Neuronal stem cell (in vitro differentiated cells): Measurements from ENCODE around the gene YTHDC2.

Experiments used
- DNase-seq: peaks from one replicate; pipeline ENCODE4 v3.0.0-alpha.2; 2013; ENCODE audit warnings: low spot score
- H2AFZ ChIP-seq: one replicate; pipeline ENCODE4 v1.6.1; 2013; ENCODE audit warnings: mild to moderate bottlenecking, low read length, inconsistent platforms
- H2AK5ac ChIP-seq: 2 replicates; pipeline ENCODE4 v1.6.1; 2013; ENCODE audit warnings: low read depth, mild to moderate bottlenecking, inconsistent platforms, low read length, moderate library complexity, mixed read lengths
- H2BK120ac ChIP-seq: 2 replicates; pipeline ENCODE4 v1.6.1; 2013; ENCODE audit warnings: low read depth, mild to moderate bottlenecking, inconsistent platforms, low read length, moderate library complexity, mixed read lengths
- H2BK12ac ChIP-seq: one replicate; pipeline ENCODE4 v1.6.1; 2013; ENCODE audit warnings: low read length, inconsistent platforms
- H2BK15ac ChIP-seq: 2 replicates; pipeline ENCODE4 v1.6.1; 2013; ENCODE audit warnings: mild to moderate bottlenecking, low read length, inconsistent platforms, mixed read lengths
- H2BK5ac ChIP-seq: one replicate; pipeline ENCODE4 v1.6.1; 2013; ENCODE audit warnings: inconsistent platforms, mild to moderate bottlenecking, low read length, moderate library complexity
- H3K14ac ChIP-seq: one replicate; pipeline ENCODE4 v1.6.1; 2013; ENCODE audit warnings: low read length, inconsistent platforms
- H3K18ac ChIP-seq: 2 replicates; pipeline ENCODE4 v1.6.1; 2013; ENCODE audit warnings: low read length, inconsistent platforms
- H3K23ac ChIP-seq: 2 replicates; pipeline ENCODE4 v1.6.1; 2013; ENCODE audit warnings: low read depth, mild to moderate bottlenecking, mixed read lengths, low read length, inconsistent platforms; ENCODE audit not compliant: poor library complexity
- H3K27ac ChIP-seq: replicated peaks from 3 replicates; pipeline ENCODE4 v1.5.1; 2013; ENCODE audit warnings: low read length, inconsistent platforms
- H3K27me3 ChIP-seq, 3 experiments: 2 replicates each; pipeline ENCODE4 v1.6.1; 2013; ENCODE audit warnings: low read length in 3 of 3, mild to moderate bottlenecking in 2 of 3, inconsistent platforms in 1 of 3, low read depth in 1 of 3, mixed read lengths in 1 of 3, moderate library complexity in 1 of 3; ENCODE audit not compliant: control insufficient read depth in 3 of 3, insufficient read depth in 3 of 3
- H3K36me3 ChIP-seq, 2 donors: replicated peaks in 1 of 2; 2 replicates each; pipeline ENCODE4 v1.6.1; 2013; ENCODE audit warnings: low read length in 2 of 2; ENCODE audit not compliant: control insufficient read depth in 2 of 2, insufficient read depth in 2 of 2
- H3K4ac ChIP-seq: 2 replicates; pipeline ENCODE4 v1.6.1; 2013; ENCODE audit warnings: inconsistent platforms, mild to moderate bottlenecking, low read length, moderate library complexity
- H3K4me1 ChIP-seq, 2 donors: 1 replicate in 1 of 2; 2 replicates in 1 of 2; pipeline ENCODE4 v1.6.1; 2013; ENCODE audit warnings: low read length in 2 of 2, low read depth in 1 of 2; ENCODE audit not compliant: control insufficient read depth in 2 of 2, insufficient read depth in 1 of 2
- H3K4me2 ChIP-seq: one replicate; pipeline ENCODE4 v1.6.1; 2013; ENCODE audit warnings: mild to moderate bottlenecking, low read length, inconsistent platforms; ENCODE audit not compliant: insufficient read depth, poor library complexity, severe bottlenecking
- H3K4me3 ChIP-seq, 2 donors: 2 replicates each; pipeline ENCODE4 v1.5.1; 2013; ENCODE audit warnings: low read length in 2 of 2, mild to moderate bottlenecking in 2 of 2, inconsistent platforms in 1 of 2, moderate library complexity in 1 of 2
- H3K79me1 ChIP-seq: one replicate; pipeline ENCODE4 v1.6.1; 2013; ENCODE audit warnings: low read depth, mild to moderate bottlenecking, inconsistent platforms, low read length, moderate library complexity
- H3K9ac ChIP-seq: one replicate; pipeline ENCODE4 v1.6.1; 2013; ENCODE audit warnings: mild to moderate bottlenecking, low read depth, low read length, inconsistent platforms; ENCODE audit not compliant: poor library complexity
- H3K9me3 ChIP-seq, 2 donors: replicated peaks in 1 of 2; 2 replicates each; pipeline versions ENCODE3 to v1.6.1; 2013; ENCODE audit warnings: low read length in 2 of 2, mild to moderate bottlenecking in 2 of 2, inconsistent platforms in 1 of 2, low read depth in 1 of 2, mixed read lengths in 1 of 2, moderate library complexity in 1 of 2; ENCODE audit not compliant: control insufficient read depth in 2 of 2, insufficient read depth in 1 of 2
- H4K8ac ChIP-seq: one replicate; pipeline ENCODE4 v1.6.1; 2013; ENCODE audit warnings: low read depth, mild to moderate bottlenecking, inconsistent platforms, low read length, moderate library complexity
- H4K91ac ChIP-seq: one replicate; pipeline ENCODE4 v1.6.1; 2013; ENCODE audit warnings: low read length, low read depth, mild to moderate bottlenecking, inconsistent platforms; ENCODE audit not compliant: poor library complexity
- WGBS, 2 donors: extraction: QIAGEN DNeasy Blood & Tissue Kit; methylation state at CpG; one replicate each; pipeline ENCODE4 v1.1.7; 2013; ENCODE audit warnings: missing lambda C conversion rate in 2 of 2, mixed read lengths in 1 of 2; ENCODE audit not compliant: insufficient read length in 2 of 2, insufficient replicate concordance in 1 of 2; ENCODE audit errors: extremely low coverage in 2 of 2; 5-methylcytosine and 5-hydroxymethylcytosine counted together

Gene YTHDC2

GRCh38 chr5:113531481-113532159 is 18.1 kb downstream of the YTHDC2 start:
- Histone ChIP-seq H3K27ac (no peak overlapping the region), H2BK15ac (no peak overlapping the region), H3K36me3 (peaks cover 0 to 89% of the 10 kb centered on the region in 2 donors), H2BK5ac (no peak overlapping the region), H3K9ac (no peak overlapping the region), H2BK120ac (no peak overlapping the region), H3K79me1 (no peaks in the 10 kb centered on the region), H3K23ac (no peak overlapping the region), H3K4me3 (no peak overlapping the region), H3K9me3 (peaks cover 4 to 31% of the 10 kb centered on the region in 2 donors), H3K14ac (no peak overlapping the region), H2AFZ (no peak overlapping the region), H3K18ac (no peak overlapping the region), H2AK5ac (no peak overlapping the region), H2BK12ac (no peak overlapping the region), H3K4ac (no peak overlapping the region), H3K4me1 (no peaks in the 10 kb centered on the region), H3K27me3 (no peaks in the 10 kb centered on the region), H4K8ac (no peak overlapping the region), H4K91ac (no peak overlapping the region), H3K4me2 (no peak overlapping the region)
- WGBS, 2 donors, result no CpG with 5 or more reads among the region's 2 CpGs
- DNase-seq, result no peak

DNA sequence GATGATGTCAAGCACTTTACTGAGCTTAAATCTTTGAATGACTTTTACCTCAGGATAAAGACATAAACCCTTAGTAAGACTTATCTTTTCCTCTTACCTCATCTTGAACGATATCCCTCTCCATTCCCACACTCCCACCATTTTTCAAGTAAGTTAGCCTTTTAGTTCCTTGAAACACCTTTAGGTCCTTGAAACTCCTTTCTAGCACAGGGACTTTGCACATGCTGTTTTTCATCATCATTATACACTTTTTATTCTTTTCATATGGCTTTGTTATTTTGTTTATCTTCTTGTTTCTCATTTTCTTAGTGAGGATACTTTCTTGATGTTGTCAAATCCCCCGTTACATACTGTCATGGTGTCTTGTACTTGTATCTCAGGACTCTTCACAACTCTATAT is 24.8 kb downstream of the YTHDC2 start:
- no peak overlapping the region for H2AK5ac ChIP-seq
- no peak overlapping the region for H3K27ac ChIP-seq
- no peak overlapping the region for H3K18ac ChIP-seq
- no peaks in the 10 kb centered on the region for H3K79me1 ChIP-seq
- no peak overlapping the region for H2BK5ac ChIP-seq
- H3K14ac ChIP-seq, result no peak overlapping the region
- no peak overlapping the region for H2BK120ac ChIP-seq
- no peak overlapping the region for H3K4ac ChIP-seq
- H3K36me3 ChIP-seq, result peaks cover 3 to 88% of the 10 kb centered on the region in 2 donors
- no peak overlapping the region for H4K91ac ChIP-seq
- H3K27me3 ChIP-seq, result no peaks in the 10 kb centered on the region
- WGBS, 2 donors, result 100% methylated on average over 1 of the region's 2 CpGs; no CpG with 5 or more reads in 1 of the 2 donors
- no peak overlapping the region for H2BK12ac ChIP-seq
- H2AFZ ChIP-seq, result no peak overlapping the region
- no peak overlapping the region for H2BK15ac ChIP-seq
- peaks cover 0 to 4% of the 10 kb centered on the region in 2 donors for H3K9me3 ChIP-seq
- H3K23ac ChIP-seq, result no peak overlapping the region
- no peaks in the 10 kb centered on the region for H3K4me1 ChIP-seq
- H3K4me2 ChIP-seq, result no peak overlapping the region
- H4K8ac ChIP-seq, result no peak overlapping the region
- DNase-seq, result no peak
- H3K4me3 ChIP-seq, result no peak overlapping the region
- H3K9ac ChIP-seq, result no peak overlapping the region

DNA sequence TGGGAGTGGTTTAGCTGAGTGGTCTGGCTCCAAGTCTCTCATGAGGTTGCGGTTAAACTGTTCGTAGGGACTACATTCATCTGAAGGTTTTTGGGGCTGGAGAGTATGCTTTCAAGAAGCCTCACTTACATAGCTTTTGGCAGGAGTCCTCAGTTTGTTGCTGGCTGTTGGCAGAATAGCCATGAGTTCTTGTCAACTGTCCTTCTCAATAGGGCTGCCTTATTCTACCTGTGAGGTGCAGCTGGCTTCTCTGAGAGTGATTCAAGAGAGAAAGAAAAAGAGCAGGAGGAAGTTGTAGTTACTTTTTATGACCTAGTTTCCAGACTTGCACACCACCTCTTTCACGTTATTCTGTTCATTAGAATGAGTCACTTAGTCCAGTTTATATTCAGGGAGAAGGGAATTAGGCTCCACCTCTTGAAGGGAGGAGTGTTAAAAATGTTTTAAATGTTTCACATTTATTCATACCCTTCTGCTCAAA is 33.2 kb downstream of the YTHDC2 start:
- no peaks in the 10 kb centered on the region for H3K4me1 ChIP-seq
- no peak overlapping the region for H2BK12ac ChIP-seq
- H3K18ac ChIP-seq, result no peak overlapping the region
- no peak overlapping the region for H2BK5ac ChIP-seq
- H4K91ac ChIP-seq, result no peak overlapping the region
- H3K79me1 ChIP-seq, result no peaks in the 10 kb centered on the region
- no peak overlapping the region for H3K23ac ChIP-seq
- H2AFZ ChIP-seq, result no peak overlapping the region
- no peak overlapping the region for H3K4ac ChIP-seq
- H3K4me2 ChIP-seq, result no peak overlapping the region
- no peaks in the 10 kb centered on the region for H3K9me3 ChIP-seq
- H3K27me3 ChIP-seq, result no peaks in the 10 kb centered on the region
- no peak for DNase-seq
- H3K27ac ChIP-seq, result no peak overlapping the region
- peaks cover 6 to 94% of the 10 kb centered on the region in 2 donors for H3K36me3 ChIP-seq
- H3K9ac ChIP-seq, result no peak overlapping the region
- WGBS, 2 donors, result no CpG with 5 or more reads among the region's 3 CpGs
- H3K4me3 ChIP-seq, result no peak overlapping the region
- no peak overlapping the region for H4K8ac ChIP-seq
- no peak overlapping the region for H2BK120ac ChIP-seq
- no peak overlapping the region for H2BK15ac ChIP-seq
- H3K14ac ChIP-seq, result no peak overlapping the region
- no peak overlapping the region for H2AK5ac ChIP-seq

DNA sequence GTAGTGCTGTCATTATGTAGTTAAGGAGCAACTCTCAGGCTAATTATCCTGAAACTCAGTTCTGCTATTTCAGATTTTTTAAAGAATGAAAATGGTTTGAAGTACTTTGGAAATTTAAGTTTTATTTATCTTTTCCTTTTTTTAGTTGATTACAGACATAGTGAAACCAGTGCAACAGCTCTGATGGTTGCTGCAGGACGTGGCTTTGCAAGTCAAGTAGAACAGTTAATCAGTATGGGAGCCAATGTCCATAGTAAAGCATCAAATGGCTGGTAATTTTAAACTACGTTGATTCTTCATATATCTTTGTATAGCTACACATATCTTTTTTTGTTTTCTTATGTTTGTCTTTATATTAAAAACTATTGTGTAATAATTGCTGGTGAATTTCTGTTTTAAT is 34.9 kb downstream of the YTHDC2 start:
- no CpG with 5 or more reads among the region's 2 CpGs for WGBS, 2 donors
- no peaks in the 10 kb centered on the region for H3K9me3 ChIP-seq
- H3K9ac ChIP-seq, result no peak overlapping the region
- no peak for DNase-seq
- no peak overlapping the region for H4K8ac ChIP-seq
- no peak overlapping the region for H3K4ac ChIP-seq
- no peak overlapping the region for H2BK5ac ChIP-seq
- no peak overlapping the region for H2BK120ac ChIP-seq
- no peak overlapping the region for H3K4me2 ChIP-seq
- no peak overlapping the region for H2AFZ ChIP-seq
- H4K91ac ChIP-seq, result no peak overlapping the region
- no peak overlapping the region for H3K27ac ChIP-seq
- no peaks in the 10 kb centered on the region for H3K4me1 ChIP-seq
- peaks cover 3 to 94% of the 10 kb centered on the region in 2 donors for H3K36me3 ChIP-seq
- H2BK12ac ChIP-seq, result no peak overlapping the region
- no peak overlapping the region for H2BK15ac ChIP-seq
- H3K18ac ChIP-seq, result no peak overlapping the region
- H3K27me3 ChIP-seq, result no peaks in the 10 kb centered on the region
- no peak overlapping the region for H3K4me3 ChIP-seq
- no peak overlapping the region for H3K14ac ChIP-seq
- H2AK5ac ChIP-seq, result no peak overlapping the region
- no peak overlapping the region for H3K23ac ChIP-seq
- H3K79me1 ChIP-seq, result no peaks in the 10 kb centered on the region
